ENCODE results near the gene AP3B1.

AP3B1 gene

DNA sequence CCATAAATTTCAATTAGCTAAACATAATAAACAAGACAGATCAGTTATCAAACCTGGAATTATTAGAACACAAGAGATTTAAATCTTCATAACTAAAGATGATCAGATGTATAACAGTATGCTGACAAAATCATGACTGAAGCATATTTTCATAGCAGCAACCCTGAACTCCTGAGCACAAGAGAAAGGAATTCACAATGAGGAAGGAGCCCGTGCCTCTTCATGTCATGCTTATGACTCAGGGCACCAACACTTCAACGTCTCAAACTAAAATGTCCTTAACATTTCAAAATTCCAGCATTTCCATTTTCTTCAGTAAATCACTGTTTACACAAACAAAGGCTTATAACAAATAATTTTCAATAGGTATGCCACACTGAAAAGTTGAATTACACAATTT, 6.7 kb downstream of the AP3B1 start:
- DNase-seq: peak; percentile 82

DNA sequence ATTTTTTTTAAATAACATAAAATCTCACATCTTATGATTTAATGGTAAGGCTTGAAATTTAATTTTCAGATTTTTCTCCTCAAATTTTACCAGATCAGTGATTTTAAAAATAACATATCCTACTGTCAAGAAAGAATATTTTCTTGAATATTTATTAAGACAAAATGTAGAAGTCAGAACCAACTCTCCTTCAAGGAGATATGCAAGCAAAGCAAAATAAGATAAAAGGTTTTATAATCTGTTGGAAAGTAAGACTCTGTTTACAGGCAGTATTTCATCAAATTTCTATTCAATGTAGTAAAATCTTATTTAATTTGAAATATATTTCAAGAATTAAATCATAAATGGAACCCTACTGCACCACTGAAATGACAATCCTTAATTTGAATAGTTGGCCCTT, 7.3 kb downstream of the AP3B1 start:
- DNase-seq: no peak

DNA sequence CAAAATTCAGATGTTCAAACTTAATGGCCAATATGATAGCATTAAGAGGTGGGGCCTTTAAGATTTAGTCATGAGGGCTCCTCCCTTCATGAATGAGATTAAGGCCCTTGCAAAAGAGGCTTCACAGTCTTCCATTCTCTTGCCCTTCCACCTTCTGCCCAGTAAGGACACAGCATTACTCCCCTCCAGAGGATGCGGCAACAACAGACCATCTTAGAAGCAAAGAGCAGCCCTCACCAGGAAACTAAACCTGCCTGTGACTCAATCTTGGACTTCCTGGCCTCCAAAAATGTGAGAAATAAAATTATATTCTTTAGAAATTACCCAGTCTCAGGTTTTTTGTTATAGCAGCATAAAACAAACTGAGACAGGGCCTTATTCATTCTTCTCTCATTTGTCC, 8.2 kb downstream of the AP3B1 start:
- DNase-seq: no peak

DNA sequence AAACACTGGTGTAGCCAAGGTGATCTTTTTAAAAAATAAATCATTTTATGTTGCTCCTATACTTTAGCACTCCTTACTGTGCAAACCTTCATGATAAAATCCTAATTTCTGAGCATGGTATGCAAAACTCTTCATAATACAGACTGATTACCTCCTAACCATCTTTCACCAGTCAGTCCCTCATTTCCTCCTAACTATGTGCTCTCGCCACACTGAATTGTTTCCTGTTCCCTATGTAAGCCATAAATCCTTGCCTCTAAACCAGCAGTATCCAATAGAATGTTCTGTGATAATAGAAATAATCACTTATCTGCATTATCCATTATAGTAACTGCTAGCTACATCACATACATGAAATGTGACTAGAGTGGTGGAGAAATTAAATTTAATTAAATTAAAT, 10.7 kb downstream of the AP3B1 start:
- DNase-seq: no peak

DNA sequence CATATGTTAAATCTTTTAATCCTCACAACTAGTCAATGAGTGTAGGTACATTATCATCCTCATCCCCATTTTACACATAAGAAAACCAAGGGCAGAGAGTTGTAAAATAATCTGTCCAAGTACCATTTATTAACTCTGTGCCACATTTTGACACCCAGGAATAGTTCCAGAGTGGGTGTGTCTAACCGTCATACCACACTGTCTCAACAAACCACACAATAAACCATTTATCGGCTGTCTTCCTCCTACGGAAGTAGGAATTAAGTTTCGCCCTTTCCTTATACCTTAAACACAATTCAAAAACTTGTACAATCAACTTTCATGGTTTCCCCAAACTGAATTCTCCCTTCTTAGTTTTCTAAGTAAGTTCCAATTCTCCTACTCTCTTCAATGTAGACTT, 11.4 kb downstream of the AP3B1 start:
- no peak for DNase-seq

DNA sequence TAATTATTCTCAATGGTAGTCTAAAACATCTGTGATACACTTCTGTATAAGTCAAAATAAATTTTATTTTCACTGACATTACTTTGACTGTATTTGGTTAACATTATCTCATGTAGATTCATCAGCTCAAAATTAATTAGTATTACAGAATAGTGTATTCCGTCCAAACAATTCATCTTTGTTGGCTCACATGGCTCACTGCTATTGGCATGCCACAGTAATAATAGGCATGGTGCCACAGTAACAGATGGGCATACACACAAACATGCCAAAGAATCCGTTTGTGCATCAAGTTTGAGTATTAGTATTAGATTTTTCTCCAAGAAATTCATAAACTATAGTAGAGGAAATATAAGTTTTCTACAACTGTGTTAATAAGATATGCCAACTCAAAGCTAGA, 14.2 kb downstream of the AP3B1 start:
- DNase-seq: no peak

DNA sequence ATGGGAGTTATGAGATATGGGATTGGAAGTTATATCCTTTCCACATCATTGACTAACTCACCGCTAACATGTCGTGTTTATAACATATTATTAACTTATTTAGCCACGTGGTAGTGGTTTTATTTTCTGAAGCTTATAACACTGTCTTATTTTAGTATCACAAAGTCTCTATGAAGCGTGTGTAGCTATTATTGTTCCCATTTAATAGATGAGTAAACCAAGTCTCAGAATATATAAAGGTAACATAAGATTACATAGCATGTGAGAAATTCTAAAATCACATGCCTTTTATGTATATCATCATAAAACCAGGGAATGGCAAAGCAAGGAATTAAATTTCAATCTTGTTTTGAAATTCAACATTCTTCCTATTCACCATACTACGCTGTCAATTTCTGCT, 15.3 kb downstream of the AP3B1 start:
- no peak for DNase-seq

DNA sequence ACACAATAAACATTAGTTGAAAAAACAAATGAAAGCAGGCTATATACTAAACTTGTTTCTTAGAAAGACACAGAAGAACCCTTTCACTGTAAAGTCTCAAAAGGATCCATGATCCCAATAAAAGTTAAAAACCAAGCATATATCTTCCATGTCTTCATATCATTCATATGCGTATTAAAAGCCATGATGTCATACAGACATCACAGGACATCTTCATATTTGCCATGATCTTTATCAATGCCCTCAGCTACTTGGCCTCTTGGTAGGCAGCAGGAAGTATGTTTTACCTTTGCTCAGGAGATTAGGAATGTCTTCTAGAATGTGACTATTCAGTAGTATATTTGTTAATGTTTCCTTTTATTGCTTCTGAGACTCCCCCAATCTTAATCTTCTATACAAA, 16.8 kb downstream of the AP3B1 start:
- DNase-seq: no peak

DNA sequence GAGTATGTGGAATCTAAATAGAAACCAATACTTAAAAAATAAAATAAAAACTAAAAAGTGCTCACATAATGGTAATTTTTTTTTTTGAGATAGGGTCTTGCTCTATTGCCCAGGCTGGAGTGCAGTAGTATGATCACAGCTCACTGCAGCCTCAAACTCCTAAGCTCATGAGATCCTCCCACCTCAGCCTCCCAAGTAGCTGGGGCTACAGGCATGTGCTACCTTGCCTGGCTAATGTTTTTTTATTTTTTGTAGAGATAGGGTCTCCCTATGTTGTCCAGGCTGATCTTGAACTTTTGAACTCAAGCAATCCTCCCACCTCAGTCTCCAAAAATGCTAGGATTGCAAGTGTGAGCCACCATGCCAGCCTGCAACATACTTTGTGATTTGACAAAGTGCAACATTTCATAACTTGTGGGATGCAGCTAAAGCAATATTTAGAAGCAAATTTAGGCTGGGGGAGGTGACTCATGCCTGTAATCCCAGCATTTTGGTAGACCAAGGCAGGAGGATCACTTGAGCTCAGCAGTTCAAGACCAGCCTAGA, 18.4 kb downstream of the AP3B1 start:
- DNase-seq: peak; percentile 43

DNA sequence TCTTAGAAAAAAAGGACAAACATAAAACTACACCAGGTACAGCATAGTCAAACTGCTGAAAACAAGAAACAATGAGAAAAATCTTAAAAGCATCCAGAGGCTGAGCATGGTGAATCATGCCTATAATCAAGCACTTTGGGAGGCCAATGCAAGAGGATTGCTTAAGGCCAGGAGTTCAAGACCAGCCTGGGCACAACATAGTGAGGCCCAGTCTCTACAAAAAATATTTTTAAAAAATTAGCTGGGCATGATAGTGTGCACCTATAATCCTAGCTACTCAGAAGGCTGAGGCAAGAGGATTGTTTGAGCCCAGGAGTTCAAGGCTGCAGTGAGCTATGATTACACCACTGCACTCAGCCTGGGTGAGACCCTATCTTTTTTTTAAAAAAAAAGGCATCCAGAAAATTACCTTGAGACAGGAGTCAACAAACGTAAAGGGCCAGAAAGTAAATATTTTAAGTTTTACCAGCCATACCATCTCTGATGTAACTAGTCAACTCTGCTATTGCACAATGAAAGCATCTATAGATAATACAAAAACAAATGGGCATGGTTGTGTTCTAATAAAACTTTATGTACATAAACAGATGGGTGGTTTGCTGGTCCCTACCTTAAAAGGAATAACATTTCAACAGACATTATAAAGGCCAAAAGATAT, 19.8 kb downstream of the AP3B1 start:
- DNase-seq: no peak

DNA sequence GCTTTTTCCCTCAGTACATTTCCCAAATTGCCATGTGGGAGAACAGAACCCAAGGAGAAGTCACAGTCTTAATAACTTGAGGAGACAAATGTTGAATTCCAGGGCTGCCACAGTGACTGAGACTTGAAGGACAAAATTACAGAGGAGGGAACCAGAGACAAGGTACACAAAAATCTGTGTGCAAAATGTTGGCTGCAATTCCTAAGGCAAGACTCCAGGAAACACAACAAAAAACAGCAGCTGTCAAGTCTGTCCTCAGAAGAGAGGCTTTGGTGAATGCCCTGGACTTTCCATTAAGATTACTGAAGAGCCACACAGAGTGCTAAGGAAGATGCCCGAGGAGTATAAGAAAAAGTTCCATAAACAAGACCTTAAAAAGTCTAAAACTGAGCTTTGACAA, 21.1 kb downstream of the AP3B1 start:
- DNase-seq: no peak

DNA sequence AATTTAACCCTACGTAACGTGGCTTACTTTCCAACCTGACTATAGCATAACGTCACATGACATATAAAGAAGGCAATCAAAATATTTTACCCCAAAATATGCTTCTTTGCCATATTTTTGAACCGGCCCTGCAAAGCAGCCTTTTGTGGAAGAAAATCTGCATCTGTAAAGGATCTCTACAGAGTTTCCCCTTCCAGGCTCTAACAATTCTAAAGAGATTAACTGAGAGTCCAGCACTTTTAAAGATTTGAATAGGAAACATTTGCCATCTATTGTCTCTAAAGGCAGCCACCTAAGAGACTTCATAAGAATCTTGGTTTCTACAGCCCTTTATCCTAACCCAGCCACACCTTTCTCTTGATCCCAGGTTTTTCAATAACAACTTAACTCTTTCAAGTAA, 22.7 kb downstream of the AP3B1 start:
- no peak for DNase-seq

DNA sequence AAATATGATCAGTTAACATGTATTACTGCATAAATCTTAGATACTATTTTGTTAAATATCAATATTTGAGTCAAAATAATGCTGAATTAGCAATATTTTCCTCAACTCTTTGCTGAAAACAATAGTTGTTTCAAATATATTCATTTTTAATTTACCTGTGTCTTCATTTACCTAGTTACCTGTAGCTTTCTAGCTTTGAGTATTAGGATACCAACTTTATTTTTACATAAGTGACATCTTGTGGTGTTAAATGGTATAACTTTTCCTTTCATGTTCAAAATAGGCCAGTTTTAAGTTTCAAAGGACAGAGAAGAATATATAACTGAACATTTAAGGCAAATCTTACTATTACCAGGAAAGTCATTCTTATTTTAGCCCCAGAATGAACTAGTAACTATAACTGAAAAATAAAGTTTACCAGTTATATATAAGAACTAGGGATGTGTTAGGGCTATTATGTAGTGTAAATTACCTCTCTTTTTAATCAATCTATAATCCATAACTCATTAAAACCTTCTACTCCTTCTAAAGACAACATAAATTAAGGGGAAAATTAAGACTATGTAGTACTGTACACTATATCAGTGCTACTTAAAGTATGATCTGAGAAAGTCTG, 25.3 kb downstream of the AP3B1 start:
- no peak for DNase-seq

DNA sequence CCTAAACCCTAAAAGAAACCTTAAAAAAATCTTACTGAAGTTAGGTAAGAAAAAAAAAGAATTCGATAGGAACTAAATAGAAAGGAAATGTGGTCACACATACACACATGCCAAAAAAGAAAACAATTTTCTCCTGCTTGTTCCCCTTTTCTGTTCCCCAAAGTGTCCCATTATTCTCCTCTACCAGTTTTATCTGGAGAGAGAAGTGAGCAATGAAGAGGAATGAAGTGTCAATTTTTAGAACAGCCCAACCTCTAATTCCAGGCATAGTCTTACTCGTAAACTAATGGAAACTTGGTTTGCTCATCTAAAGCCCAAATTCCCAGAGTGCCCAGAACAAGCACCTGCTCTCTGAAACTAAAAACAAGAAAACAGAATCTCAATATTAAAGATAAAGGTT, 26.1 kb downstream of the AP3B1 start:
- DNase-seq: no peak

DNA sequence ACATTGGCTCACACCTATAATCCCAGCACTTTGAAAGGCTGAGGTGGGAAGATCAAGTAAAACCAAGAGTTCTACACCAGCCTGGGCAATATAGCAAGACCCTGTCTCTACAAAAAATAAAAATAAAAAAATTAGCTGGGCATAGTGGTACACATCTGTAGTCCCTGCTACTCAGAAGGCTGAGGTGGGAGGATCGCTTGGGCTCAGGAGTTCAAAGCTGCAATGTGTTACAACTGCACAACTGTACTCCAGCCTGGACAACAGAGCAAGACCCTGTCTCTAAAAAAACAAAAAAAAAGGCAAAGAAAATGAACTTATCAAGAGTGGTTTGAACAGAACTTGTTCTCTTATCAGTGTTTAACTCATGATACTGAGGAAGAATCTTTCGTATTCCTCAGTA, 29.3 kb downstream of the AP3B1 start:
- no peak for DNase-seq

DNA sequence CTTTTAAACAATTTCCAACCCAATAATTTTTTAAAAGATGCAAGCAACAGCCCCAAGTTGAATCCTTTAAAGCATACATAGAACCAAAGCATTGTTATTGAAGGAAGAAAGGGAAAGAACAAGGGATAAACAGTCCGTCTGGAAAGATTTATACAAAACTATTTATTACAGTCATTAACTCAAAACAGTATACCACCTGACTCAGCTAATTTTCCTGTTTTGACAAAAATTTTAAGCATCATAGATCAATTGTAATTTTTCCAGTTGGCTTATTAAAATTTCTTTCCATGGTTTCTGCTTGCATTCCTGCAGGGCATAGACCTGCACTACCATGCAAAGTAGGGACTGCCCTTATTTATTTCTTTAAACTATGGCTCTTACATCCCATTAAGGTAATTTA, 29.9 kb downstream of the AP3B1 start:
- no peak for DNase-seq

DNA sequence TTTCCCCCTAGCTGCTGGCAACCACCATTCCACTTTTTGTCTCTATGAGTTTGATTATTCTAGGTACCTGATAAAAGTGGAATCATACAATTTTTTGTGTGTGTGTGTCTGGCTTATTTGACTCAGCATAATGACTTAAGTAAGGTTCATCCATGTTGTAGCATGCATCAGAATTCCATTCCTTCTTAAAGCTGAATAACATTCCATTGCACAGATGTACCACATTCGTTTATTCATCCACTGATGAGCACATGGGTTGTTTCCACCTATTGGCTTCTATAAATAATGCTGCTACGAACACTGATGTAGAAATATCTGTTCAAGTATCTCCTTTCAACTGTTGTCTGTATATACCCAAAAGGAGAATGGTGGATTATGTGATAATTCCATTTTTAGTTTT, 33.7 kb downstream of the AP3B1 start:
- no peak for DNase-seq

DNA sequence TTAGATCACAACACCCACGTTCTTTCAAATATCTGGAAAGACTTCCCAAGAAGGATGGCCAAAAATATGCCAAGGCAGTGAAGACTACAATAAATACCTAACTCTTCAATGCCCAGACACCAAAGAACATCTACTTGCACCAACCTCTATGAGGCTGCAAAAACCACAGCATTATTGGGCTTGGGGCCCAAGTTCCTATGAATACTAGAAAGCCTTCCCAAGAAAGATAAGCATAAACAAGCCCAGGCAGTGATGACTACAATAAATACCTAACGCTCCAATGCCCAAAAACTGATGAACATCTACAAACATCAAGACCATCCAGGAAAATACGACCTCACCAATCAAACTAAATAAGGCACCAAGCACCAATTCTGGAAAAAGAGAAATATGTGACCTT, 41.3 kb downstream of the AP3B1 start:
- DNase-seq: no peak

DNA sequence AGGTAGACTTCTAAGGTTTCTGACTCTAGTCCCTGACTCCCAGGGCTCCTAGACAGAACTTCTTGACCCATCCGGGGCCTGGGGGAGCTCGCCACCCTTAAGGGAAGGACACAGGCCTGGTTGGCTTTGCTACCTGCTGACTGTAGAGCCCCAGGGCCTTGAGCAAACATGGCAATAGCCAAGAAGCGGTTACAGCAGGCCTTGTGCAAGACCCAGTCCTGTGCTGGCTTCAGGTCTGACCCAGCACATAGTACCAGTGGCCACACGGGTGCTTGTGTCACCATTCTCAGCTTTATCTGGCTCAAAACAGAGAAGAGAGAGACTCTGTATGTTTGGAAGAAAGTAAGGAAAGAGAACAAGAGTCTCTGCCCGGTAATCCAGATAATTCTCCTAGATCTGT, 41.8 kb downstream of the AP3B1 start:
- no peak for DNase-seq

DNA sequence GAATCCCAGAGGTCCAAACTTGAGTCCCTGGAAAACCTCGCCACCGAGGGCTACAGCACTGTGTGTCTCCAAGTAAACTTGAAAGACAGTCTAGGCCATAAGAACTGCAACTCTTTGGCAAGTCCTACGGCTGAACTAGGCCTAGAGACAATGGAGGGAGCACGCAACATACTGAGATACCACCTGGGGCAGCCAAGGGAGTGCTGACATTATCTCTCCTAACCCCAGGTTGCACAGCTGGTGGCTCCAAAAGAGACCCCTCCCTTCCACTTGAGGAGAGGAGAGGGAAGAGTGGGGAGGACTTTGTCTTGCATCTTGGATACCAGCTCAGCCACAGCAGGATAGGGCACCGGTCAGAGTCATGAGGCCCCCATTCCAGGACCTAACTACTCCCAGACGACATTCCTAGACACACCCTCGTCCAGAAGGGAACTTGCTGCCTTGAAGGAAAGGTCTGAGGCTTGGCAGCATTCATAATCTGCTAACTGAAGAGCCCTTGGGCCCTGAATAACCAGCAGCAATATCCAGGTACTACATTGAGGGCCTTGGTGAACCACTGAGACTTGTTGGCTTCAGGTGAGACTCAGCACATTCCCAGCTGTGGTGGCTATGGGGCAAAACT, 42.7 kb downstream of the AP3B1 start:
- DNase-seq: no peak

DNA sequence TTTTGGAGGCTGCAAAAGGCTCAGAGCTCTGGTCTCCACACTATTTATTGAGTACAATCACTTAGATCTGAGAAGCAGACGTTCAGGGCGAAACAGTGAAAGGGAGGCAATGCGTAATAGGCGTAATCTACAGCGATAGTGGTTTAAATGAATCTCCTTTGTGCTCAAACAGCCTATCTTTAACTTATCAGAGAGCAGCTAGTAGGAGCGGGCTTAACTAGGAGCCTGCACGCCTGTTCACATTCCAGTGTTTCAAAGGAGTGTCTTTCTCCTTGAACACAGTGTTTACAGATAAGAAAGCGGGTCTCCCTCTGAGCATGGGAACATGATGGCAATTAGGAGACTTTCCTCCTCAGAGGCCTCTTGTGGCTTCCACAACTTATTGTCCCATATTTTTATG, 49.4 kb downstream of the AP3B1 start:
- DNase-seq: no peak

DNA sequence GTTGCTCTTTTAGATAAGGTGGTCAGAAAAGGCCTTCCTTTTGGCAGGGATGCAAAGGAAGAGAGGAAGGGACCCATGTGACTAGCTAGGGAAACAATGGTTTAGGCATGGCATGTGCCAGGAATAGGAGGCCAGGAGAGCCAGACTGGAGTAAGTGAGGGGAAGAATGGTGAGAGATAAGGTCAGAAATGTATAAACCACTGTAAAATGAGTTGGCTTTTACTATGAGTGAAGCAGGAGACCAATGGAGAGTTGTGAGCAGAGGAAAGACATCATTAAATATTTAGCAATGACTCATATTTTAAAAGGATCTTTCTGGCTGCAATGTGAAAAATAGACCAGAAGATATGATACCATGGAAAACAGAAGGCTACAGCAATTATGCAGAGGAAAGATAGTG, 50.9 kb downstream of the AP3B1 start:
- DNase-seq: peak; percentile 64

DNA sequence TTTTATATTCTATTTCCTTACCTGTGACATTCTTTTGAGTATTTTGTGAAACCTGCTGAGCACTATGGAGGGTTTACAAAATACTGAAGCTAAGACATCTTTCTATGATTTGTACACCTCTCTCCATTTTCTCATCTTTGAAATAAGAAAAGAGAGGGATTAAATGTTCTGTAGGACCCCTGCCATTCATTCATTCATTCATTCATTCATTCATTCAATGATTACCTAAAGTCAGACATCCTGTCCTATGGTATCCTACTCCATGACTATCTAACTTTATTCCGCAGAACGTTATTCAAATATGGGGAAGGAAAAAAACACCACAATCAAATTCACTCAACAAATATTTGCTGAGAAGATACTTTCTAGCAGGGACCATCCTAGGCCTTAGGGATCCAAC, 51.4 kb downstream of the AP3B1 start:
- no peak for DNase-seq

DNA sequence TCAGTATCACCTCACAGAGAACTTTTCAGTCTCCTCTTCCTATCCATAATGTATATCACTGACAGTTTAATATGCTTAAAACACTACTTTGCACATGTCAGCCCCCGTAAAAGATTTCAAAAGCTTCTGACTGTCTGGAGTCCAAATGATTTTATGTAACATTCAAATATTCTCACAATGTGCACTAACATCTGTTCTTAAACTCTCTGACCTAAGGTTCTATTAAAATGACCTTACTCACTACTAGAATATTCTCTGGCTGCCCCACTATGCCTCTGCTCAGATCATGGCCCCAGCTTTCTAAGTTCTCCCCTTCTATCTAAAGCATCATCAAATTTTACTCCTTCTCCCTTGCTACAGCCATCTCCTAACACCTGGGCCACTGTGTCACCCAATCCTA, 52.5 kb downstream of the AP3B1 start:
- no peak for DNase-seq

DNA sequence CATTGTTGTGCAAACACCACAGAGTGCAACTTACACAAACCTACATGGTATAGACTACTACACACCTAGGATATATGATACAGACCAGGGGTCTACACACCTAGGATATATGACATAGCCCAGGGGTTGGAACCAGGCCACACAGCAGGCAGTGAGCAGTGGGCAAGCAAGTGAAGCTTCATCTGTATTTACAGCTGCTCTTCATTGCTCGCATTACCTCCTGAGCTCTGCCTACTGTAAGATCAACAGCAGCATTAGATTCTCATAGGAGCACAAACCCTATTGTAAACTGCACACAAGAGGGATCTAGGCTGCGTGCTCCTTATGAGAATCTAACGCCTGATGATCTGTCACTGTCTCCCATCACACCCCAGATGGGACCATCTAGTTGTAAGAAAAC, 56.6 kb downstream of the AP3B1 start:
- DNase-seq: no peak
